GM19452 (cell line): Measurements from ENCODE around the gene TRMT112.

Experiments
- ATAC-seq: cut with Tn5 transposase; IDR thresholded peaks from one replicate; pipeline ENCODE4 v1.9.1; 2021; ENCODE audit not compliant: unreplicated experiment

Gene TRMT112

GRCh38 chr11:64351136-64351631 is 33.8 kb upstream of the TRMT112 start:
- ATAC-seq = no peak

- no peak for ATAC-seq
Measured at GRCh38 chr11:64349404-64349803, 32.0 kb upstream of the TRMT112 start.

GRCh38 chr11:64349025-64349387 is 31.6 kb upstream of the TRMT112 start:
- no peak for ATAC-seq

GRCh38 chr11:64348383-64349024 is 31.1 kb upstream of the TRMT112 start:
- no peak for ATAC-seq

- no peak for ATAC-seq
Measured at GRCh38 chr11:64347193-64347867, 30.0 kb upstream of the TRMT112 start.

- ATAC-seq = no peak
Measured at GRCh38 chr11:64344787-64345186, 27.4 kb upstream of the TRMT112 start.

- no peak for ATAC-seq
Measured at GRCh38 chr11:64343767-64344559, 26.6 kb upstream of the TRMT112 start.

GRCh38 chr11:64342869-64343745 is 25.7 kb upstream of the TRMT112 start:
- no peak for ATAC-seq

GRCh38 chr11:64341851-64342791 is 24.8 kb upstream of the TRMT112 start:
- ATAC-seq = no peak

GRCh38 chr11:64341429-64341828 is 24.1 kb upstream of the TRMT112 start:
- no peak for ATAC-seq

GRCh38 chr11:64340671-64341335 is 23.4 kb upstream of the TRMT112 start:
- ATAC-seq = no peak

- ATAC-seq = peak; percentile 57
Measured at GRCh38 chr11:64339754-64340408, 22.5 kb upstream of the TRMT112 start, which contains the start of gene CCDC88B. TSS of gene CCDC88B (plus strand) at chr11:64340204. CDS start at chr11:64340267, 63 bp downstream.

GRCh38 chr11:64339286-64339685 is 21.9 kb upstream of the TRMT112 start:
- ATAC-seq = no peak

- no peak for ATAC-seq
Measured at GRCh38 chr11:64338716-64339115, 21.4 kb upstream of the TRMT112 start.

GRCh38 chr11:64337538-64338249 is 20.3 kb upstream of the TRMT112 start:
- no peak for ATAC-seq

- ATAC-seq = peak; percentile 70
Measured at GRCh38 chr11:64334764-64335735, 17.7 kb upstream of the TRMT112 start.

- no peak for ATAC-seq
Measured at GRCh38 chr11:64333556-64333955, 16.2 kb upstream of the TRMT112 start.
